ENCODE results near the gene ABTB2.
A peak's percentile ranks its signal among the peaks of the same experiment; 100 is the strongest.

The ABTB2 gene

DNA sequence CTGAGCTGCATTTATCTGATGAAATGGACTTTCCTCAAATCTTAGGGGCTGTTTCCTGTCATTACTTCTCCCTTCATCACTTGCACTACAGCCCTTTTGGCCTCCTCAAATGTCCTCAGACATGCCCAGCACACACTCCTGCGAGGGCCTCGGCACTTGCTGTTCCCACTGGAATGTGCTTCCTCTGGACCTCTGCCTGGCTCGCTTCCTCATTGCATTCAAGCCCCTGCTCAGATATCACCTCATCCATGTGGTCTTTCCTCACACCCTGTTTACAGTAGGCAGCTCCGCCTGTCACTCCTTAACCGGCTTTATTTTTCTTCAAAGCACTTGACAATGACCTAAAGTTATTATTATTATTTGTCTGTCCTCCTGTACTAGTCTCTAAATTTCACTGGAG, 243.3 kb downstream of the ABTB2 start:
- no peak for TF ChIP-seq ZFX (IDR thresholded peaks at IDR 0.05)
- TF ChIP-seq, protein P1, sequence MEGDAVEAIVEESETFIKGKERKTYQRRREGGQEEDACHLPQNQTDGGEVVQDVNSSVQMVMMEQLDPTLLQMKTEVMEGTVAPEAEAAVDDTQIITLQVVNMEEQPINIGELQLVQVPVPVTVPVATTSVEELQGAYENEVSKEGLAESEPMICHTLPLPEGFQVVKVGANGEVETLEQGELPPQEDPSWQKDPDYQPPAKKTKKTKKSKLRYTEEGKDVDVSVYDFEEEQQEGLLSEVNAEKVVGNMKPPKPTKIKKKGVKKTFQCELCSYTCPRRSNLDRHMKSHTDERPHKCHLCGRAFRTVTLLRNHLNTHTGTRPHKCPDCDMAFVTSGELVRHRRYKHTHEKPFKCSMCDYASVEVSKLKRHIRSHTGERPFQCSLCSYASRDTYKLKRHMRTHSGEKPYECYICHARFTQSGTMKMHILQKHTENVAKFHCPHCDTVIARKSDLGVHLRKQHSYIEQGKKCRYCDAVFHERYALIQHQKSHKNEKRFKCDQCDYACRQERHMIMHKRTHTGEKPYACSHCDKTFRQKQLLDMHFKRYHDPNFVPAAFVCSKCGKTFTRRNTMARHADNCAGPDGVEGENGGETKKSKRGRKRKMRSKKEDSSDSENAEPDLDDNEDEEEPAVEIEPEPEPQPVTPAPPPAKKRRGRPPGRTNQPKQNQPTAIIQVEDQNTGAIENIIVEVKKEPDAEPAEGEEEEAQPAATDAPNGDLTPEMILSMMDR (conservative IDR thresholded peaks at IDR 0.05), result no peak

DNA sequence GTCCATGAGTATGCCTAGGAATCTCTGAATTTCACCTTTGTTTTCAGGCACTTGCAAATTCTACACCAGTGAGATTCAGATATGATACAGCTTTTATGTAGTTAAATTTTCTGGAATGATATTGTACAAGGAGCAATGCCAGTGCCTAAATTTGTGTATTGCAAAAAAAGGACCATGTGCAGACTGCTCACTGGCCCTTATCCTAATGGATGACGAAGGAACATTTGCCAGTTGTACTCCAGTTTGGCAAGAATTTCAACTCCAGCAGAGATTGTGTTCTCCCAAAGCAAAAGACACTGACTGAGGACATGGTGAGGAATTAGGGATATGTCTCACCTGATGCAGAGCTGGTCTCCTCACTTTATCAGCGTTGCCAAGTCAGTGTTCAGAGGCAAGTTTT, 243.8 kb downstream of the ABTB2 start:
- H3K27ac ChIP-seq, result no peak overlapping the region
- no peak for TF ChIP-seq ZFX (IDR thresholded peaks at IDR 0.05)
- TF ChIP-seq, protein P1 (conservative IDR thresholded peaks at IDR 0.05), result no peak

More for the DNA sequence above, 243.3 kb downstream of the ABTB2 start:
- H3K27ac ChIP-seq, result no peak overlapping the region

DNA sequence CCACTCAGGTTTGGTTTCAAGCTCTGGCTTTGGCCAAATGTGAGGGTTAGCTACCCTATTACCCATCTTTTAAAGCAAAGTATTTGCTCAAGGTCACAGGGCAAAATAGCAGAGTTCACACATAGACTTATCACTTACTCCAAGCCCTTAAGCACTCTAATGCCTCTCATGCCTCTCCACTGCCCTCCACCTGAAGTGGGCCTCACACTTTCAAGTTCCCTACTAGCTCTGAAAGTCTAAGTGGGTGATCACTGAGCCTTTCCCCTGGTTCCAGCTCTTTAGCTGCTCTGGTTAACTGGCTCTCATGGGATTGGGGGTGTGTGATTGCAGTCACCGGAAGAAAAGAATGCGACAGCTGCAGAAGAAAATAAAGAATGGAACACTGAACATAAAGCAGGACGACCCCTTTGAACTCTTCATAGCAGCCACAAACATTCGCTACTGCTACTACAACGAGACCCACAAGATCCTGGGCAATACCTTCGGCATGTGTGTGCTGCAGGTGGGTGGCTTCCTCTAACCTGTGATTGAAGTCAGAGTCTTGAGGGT, 246.0 kb downstream of the ABTB2 start:
- no peak overlapping the region for H3K27ac ChIP-seq
- TF ChIP-seq, protein P1 (conservative IDR thresholded peaks at IDR 0.05), result no peak
- no peak for TF ChIP-seq ZFX (IDR thresholded peaks at IDR 0.05)

DNA sequence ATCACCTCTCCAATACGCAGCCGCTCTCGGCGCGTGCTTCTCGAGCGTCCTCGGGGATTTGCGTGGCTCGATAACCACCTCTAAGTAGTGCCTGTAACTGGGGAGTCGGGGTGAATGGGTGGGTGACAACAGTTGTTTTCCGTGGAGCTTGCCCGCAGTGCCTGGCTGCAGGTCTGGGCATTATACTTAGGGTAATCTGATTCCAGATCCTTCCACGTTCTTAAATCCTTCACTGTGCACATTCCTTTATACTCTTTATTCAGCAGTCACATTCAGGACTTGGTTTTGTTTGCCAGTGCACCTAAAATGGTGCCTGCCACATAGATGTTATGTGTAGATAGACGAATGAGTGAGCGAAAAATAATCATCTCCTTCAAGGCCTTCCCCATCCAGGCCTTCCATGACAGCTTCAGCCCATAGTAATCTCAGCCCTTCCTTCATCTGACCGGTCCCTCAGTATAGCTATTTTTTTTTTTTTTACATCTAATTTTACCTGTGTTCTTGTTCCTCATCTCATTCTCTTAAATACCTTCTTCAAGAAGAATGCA, 251.8 kb downstream of the ABTB2 start:
- H3K27ac ChIP-seq, result peak overlapping the region; percentile 90
- TF ChIP-seq ZFX (IDR thresholded peaks at IDR 0.05), result 0 out of 2 replicates have a peak, but pooled peaks have one; percentile 28
- TF ChIP-seq, protein P1 (conservative IDR thresholded peaks at IDR 0.05), result no peak

DNA sequence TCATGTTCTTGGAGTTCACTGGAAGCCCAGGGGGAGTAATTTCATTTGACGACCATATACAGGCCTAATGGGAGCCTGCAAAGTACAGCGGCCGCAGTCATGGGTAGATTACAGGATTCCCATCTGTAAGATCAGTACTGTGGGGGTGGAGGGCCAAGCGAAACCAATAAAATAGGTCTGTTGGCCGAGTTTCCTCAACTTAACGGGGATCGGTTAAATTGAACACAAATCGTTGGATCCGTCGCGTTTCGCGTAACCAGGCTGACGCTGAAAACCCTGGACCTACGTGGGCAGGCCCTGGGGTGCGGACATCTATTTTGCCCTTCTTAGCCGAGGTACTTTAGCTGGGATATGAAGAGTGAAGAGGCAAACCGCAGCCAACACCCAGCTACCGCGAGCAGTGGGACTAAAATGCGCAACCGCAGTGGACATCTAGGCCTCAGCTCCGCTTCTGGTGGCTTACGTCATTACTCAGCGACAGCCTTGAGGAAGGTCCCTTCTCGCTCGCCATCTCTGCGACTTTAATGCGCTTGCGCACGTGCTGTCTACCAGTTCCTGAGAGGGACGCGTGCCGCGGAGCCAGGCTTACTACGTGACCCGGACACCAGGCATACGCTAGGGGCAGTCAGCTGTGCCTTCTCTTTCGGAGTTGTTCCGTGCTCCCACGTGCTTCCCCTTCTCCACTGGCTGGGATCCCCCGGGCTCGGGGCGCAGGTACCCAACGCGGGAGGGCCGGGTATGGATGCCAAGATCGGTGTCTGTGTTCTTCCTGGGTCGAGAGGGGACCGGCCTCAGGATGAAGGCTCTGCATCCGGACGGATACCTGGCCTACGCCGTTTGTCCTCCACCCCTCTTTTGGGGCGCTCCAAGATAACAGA, 252.5 kb downstream of the ABTB2 start, which contains the start of gene NAT10:
Gene NAT10 (plus strand): TSS at position 551 of the 878 bp plus-strand sequence. CDS start 2,597 bp downstream, outside the sequence.
- TF ChIP-seq, protein P1 (conservative IDR thresholded peaks at IDR 0.05), result peak; percentile 6; the same call in 1 of the 2 replicates
- TF ChIP-seq ZFX (IDR thresholded peaks at IDR 0.05), result peak; percentile 52
- H3K27ac ChIP-seq, result peak within 1 kb of the TSS; percentile 90

DNA sequence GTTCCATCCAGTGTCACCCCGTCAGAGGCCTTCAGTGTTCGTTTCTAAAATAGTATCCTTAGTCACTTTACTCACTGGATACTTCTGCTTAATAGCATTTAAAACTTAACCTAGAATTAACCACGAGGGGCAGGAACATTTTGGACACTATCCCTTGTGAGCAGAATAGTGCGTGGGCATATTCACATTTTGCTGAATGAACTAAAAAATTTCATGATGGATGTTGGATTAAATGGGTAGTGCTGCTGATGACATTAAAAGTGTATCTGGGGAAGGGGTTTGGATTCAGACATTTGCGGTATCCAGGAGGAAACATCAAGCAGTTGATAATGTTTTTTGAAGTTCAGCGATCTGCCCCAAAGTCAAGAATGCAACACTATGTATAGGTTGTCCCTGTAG, 253.1 kb downstream of the ABTB2 start:
- TF ChIP-seq, protein P1 (conservative IDR thresholded peaks at IDR 0.05), result no peak
- no peak for TF ChIP-seq ZFX (IDR thresholded peaks at IDR 0.05)
- H3K27ac ChIP-seq, result peak overlapping the region; percentile 90
